SK-N-SH treated with all-trans-retinoic acid at 6 μM for 48 hours (cell line): ENCODE measurements around the gene ZC2HC1B.

ENCODE experiments used
- ATAC-seq: fragments of 200-7000 bp; cut with Tn5 transposase; 3 replicates; pipeline ENCODE4 v1.9.1; 2020; ENCODE audit warnings: mild to moderate bottlenecking, moderate library complexity
- ARNTL ChIP-seq: fragments of 450-650 bp; formaldehyde crosslinking; IDR thresholded peaks from 2 replicates; pipeline ENCODE4 v1.5.0; 2020; ENCODE audit warnings: low read depth, mild to moderate bottlenecking, moderate library complexity, borderline replicate concordance
- CREB5 ChIP-seq: fragments of 250-450 bp; sonication (Bioruptor Pico); IDR thresholded peaks from 2 replicates; pipeline ENCODE4 v1.5.1; 2020; ENCODE audit warnings: low read depth, mild to moderate bottlenecking, moderate library complexity
- CSDC2 ChIP-seq: fragments of 250-450 bp; sonication (Bioruptor Pico); IDR thresholded peaks from 2 replicates; pipeline ENCODE4 v1.5.0; 2020; ENCODE audit warnings: mild to moderate bottlenecking, moderate library complexity
- CSRNP3 ChIP-seq: fragments of 250-450 bp; sonication (Bioruptor Pico); IDR thresholded peaks from 2 replicates; pipeline ENCODE4 v1.5.1; 2021; ENCODE audit warnings: mild to moderate bottlenecking, moderate library complexity
- ESRRG ChIP-seq: fragments of 250-450 bp; sonication (Bioruptor Pico); IDR thresholded peaks from 2 replicates; pipeline ENCODE4 v1.6.1; 2021; ENCODE audit warnings: mild to moderate bottlenecking
- GLIS3 ChIP-seq: fragments of 250-450 bp; sonication (Bioruptor Pico); IDR thresholded peaks from 2 replicates; pipeline ENCODE4 v1.5.0; 2020; ENCODE audit warnings: mild to moderate bottlenecking, moderate library complexity
- ISL1 ChIP-seq: fragments of 250-450 bp; sonication (Bioruptor Pico); IDR thresholded peaks from 2 replicates; pipeline ENCODE4 v2.1.2; 2022; ENCODE audit warnings: mild to moderate bottlenecking, moderate library complexity
- OSR1 ChIP-seq: fragments of 250-450 bp; sonication (Bioruptor Pico); IDR thresholded peaks from 2 replicates; pipeline ENCODE4 v1.8.0; 2022; ENCODE audit warnings: moderate library complexity, mild to moderate bottlenecking, inconsistent platforms
- PATZ1 ChIP-seq: fragments of 250-450 bp; sonication (Bioruptor Pico); IDR thresholded peaks from 2 replicates; pipeline ENCODE4 v1.8.0; 2020; ENCODE audit warnings: mild to moderate bottlenecking, moderate library complexity, borderline replicate concordance
- POU6F1 ChIP-seq: fragments of 250-450 bp; sonication (Bioruptor Pico); IDR thresholded peaks from 2 replicates; pipeline ENCODE4 v1.8.0; 2021; ENCODE audit warnings: low read depth, mild to moderate bottlenecking, moderate library complexity, borderline replicate concordance
- PPARA ChIP-seq: fragments of 250-450 bp; sonication (Bioruptor Pico); IDR thresholded peaks from 2 replicates; pipeline ENCODE4 v1.5.0; 2020; ENCODE audit warnings: mild to moderate bottlenecking, borderline replicate concordance
- RARB ChIP-seq: fragments of 250-450 bp; sonication (Bioruptor Pico); IDR thresholded peaks from 2 replicates; pipeline ENCODE4 v1.8.0; 2021; ENCODE audit warnings: mild to moderate bottlenecking, moderate library complexity
- SNAI2 ChIP-seq: fragments of 250-450 bp; sonication (Bioruptor Pico); IDR thresholded peaks from 2 replicates; pipeline ENCODE4 v1.5.0; 2020; ENCODE audit warnings: mild to moderate bottlenecking, moderate library complexity
- TCF4 ChIP-seq: fragments of 250-450 bp; sonication (Bioruptor Pico); IDR thresholded peaks from 2 replicates; pipeline ENCODE4 v1.8.0; 2021; ENCODE audit warnings: mild to moderate bottlenecking, moderate library complexity, borderline replicate concordance
- TOX ChIP-seq: fragments of 250-450 bp; sonication (Bioruptor Pico); IDR thresholded peaks from 2 replicates; pipeline ENCODE4 v1.8.0; 2021; ENCODE audit warnings: mild to moderate bottlenecking, moderate library complexity, borderline replicate concordance
- TSHZ2 ChIP-seq: fragments of 250-450 bp; sonication (Bioruptor Pico); IDR thresholded peaks from 2 replicates; pipeline ENCODE4 v1.5.0; 2020; ENCODE audit warnings: mild to moderate bottlenecking, moderate library complexity
- ZC3H10 ChIP-seq: fragments of 250-450 bp; sonication (Bioruptor Pico); IDR thresholded peaks from 2 replicates; pipeline ENCODE4 v1.5.1; 2021; ENCODE audit warnings: mild to moderate bottlenecking, moderate library complexity
- ZFP30 ChIP-seq: fragments of 450-650 bp; formaldehyde crosslinking; IDR thresholded peaks from 2 replicates; pipeline ENCODE4 v1.5.0; 2022; ENCODE audit warnings: mild to moderate bottlenecking, moderate library complexity
- ZNF565 ChIP-seq: fragments of 450-650 bp; formaldehyde crosslinking; conservative IDR thresholded peaks from 2 replicates; pipeline ENCODE4 v1.5.0; 2020; ENCODE audit warnings: low read depth, mild to moderate bottlenecking, moderate library complexity
- ZNF70 ChIP-seq: fragments of 450-650 bp; formaldehyde crosslinking; IDR thresholded peaks from 2 replicates; pipeline ENCODE4 v1.5.0; 2020; ENCODE audit warnings: mild to moderate bottlenecking, moderate library complexity
- ZNF8 ChIP-seq: fragments of 450-650 bp; formaldehyde crosslinking; IDR thresholded peaks from 2 replicates; pipeline ENCODE4 v1.5.0; 2020; ENCODE audit warnings: mild to moderate bottlenecking, moderate library complexity

Gene ZC2HC1B

GRCh38 chr6:143864234-143864633 lies at the start of gene ZC2HC1B:
Gene ZC2HC1B, plus strand, starts transcription at chr6:143864474. Its CDS starts 66 bp downstream, at chr6:143864540.
- TF ChIP-seq ZNF565 (CRISPR knock-in tag) (no peak), TOX (no peak), ZFP30 (CRISPR knock-in tag) (no peak), CSDC2 (CRISPR knock-in tag) (no peak), GLIS3 (no peak), PATZ1 (CRISPR knock-in tag) (no peak), ZC3H10 (no peak), ESRRG (CRISPR knock-in tag) (no peak), ZNF70 (CRISPR knock-in tag) (no peak), ARNTL (CRISPR knock-in tag) (no peak), ISL1 (CRISPR knock-in tag) (no peak), CREB5 (no peak), CSRNP3 (CRISPR knock-in tag) (no peak), ZNF8 (CRISPR knock-in tag) (no peak), TSHZ2 (CRISPR knock-in tag) (no peak)
- TF ChIP-seq, all 23 proteins: peak for 0
- no peak for ATAC-seq

GRCh38 chr6:143817621-143818020 lies 46.7 kb upstream of the ZC2HC1B start:
- TF ChIP-seq ZNF565 (CRISPR knock-in tag) (no peak), ISL1 (CRISPR knock-in tag) (no peak)
- ATAC-seq = no peak

- TF ChIP-seq PATZ1 (CRISPR knock-in tag) (no peak), ZNF70 (CRISPR knock-in tag) (no peak), SNAI2 (CRISPR knock-in tag) (no peak), ESRRG (CRISPR knock-in tag) (no peak), POU6F1 (no peak), TSHZ2 (CRISPR knock-in tag) (no peak), ARNTL (CRISPR knock-in tag) (no peak), PPARA (no peak), CSDC2 (CRISPR knock-in tag) (no peak), GLIS3 (no peak), TCF4 (CRISPR knock-in tag) (no peak), OSR1 (CRISPR knock-in tag) (no peak), RARB (CRISPR knock-in tag) (no peak), ZNF565 (CRISPR knock-in tag) (no peak)
- no peak for ATAC-seq
These were observed 42.9 kb upstream of the ZC2HC1B start for GRCh38 chr6:143821359-143821758.
